ENCODE data around the gene HOXD4. TPM values are rescaled to one million over a fixed set of nuclear protein-coding genes. Genes with fewer than 3 reads are reported as not detected.

The HOXD4 gene
- total and polyA plus RNA-seq, 9 donors = 6.2 to 16.5 (median 11.6) TPM

DNA sequence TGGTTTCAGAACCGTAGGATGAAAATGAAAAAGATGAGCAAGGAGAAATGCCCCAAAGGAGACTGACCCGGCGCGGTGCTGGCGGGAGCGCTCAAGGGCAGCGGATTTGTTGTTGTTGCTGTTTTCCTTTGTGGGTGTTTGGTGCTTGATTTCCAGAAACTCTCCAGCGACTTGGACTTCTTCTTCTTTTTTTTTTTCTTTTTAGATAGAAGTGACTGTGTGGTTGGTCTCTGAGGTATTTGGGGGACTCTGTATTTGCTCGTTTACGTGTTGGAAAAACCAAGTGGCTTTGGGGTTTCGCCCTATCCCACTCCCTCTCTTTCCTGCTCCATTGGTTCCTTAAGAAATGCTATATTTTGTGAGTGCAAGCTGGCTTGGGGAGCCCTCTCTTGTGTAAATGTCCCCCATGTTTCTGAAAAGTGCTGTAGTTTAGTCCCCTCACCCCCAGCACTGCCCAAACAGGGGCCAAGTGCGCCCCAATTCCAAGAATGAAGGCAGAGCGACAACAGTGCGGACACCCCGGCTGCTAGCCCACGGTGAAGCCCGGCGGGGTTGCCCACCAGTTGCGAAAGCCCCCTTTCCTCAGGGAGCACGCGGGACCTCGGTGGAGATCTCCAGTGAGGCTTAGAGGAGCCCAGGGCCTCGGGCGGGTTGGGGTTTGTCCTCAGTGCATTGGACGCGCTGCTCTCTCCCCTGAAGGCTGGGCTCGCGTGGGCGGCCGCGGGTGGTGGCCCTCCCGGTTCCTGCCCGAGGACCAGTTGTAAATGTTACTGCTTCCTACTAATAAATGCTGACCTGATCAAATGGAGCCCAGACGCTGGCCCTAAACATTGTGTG lies 27.0 kb upstream of the HOXD4 start:
- TF ChIP-seq, protein P1, sequence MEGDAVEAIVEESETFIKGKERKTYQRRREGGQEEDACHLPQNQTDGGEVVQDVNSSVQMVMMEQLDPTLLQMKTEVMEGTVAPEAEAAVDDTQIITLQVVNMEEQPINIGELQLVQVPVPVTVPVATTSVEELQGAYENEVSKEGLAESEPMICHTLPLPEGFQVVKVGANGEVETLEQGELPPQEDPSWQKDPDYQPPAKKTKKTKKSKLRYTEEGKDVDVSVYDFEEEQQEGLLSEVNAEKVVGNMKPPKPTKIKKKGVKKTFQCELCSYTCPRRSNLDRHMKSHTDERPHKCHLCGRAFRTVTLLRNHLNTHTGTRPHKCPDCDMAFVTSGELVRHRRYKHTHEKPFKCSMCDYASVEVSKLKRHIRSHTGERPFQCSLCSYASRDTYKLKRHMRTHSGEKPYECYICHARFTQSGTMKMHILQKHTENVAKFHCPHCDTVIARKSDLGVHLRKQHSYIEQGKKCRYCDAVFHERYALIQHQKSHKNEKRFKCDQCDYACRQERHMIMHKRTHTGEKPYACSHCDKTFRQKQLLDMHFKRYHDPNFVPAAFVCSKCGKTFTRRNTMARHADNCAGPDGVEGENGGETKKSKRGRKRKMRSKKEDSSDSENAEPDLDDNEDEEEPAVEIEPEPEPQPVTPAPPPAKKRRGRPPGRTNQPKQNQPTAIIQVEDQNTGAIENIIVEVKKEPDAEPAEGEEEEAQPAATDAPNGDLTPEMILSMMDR (IDR thresholded peaks at IDR 0.05) = no peak
- WGBS, 3 donors = 49 to 59% (median 57%) methylated on average over 29 to 34 of the region's 34 CpGs
- no peaks in the 10 kb centered on the region for H3K36me3 ChIP-seq
- H3K4me3 ChIP-seq = peak overlapping the region; percentile 76
- H3K27me3 ChIP-seq = no peaks in the 10 kb centered on the region
- peaks cover 2% of the 10 kb centered on the region for H3K4me1 ChIP-seq (ENCODE audit: insufficient read depth)
- peak overlapping the region; percentile 9 to 87 for H3K27ac ChIP-seq
- peak in 1 of 5 donors; percentile 28 for DNase-seq
- no peaks in the 10 kb centered on the region for H3K9me3 ChIP-seq
- intact Hi-C loops (cut with DNase I) = loop anchor here in 1 of 4 donors (5.0 to 10.0 kb wide), 2 partner anchors 690 to 1088 kb away; partner anchors contain the start of gene HNRNPA3

DNA sequence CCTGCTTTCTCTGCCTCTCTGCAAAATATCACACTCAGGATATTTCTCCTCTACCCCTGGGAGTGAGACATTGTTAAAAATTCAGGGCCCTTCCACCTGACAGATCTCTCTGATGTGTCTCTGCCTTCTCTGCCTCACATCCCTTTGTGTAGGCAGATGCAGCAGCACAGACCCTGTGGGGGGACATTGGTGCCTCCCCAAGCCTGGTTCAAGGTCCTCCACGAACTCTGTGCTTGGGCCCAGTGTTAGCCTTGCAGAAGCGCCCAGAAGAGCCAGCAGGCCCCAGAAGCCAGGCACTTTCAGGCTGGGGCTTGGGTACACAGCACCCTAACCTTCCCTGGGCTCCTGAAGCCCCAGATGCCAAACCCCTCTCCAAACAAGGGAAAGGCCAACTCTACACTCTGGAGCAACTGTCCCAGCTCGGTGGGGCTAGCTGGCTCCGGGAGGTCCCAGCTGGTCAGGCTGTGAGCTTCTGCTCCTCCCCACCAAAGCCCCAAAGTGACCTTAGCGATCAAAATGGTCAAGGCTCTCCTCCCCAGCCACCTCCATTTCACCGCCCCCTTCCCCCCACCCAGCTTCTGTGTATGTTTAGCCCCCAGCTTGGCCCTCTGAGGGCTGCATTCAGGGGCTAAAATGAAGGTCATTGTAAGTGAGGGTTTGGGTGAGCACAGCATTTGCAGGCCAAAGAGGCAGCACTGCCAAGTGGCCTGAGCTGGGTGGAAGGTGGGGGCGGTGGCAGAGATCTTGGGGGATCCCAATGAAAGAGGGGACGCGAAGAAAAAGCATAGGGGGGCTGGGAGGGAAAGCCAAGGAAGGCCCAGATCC lies 26.2 kb upstream of the HOXD4 start:
- no peak for TF ChIP-seq POLR2A (IDR thresholded peaks at IDR 0.05)
- TF ChIP-seq, protein P1 (IDR thresholded peaks at IDR 0.05) = no peak
- TF ChIP-seq EP300 (IDR thresholded peaks at IDR 0.05) = no peak
- 73 to 85% (median 80%) methylated on average over 8 to 9 of the region's 9 CpGs for WGBS, 3 donors
- DNase-seq = peak in 1 of 5 donors; percentile 15
- intact Hi-C loops (cut with DNase I) = loop anchor here (5.0 to 10.0 kb wide), 6 partner anchors 427 to 1087 kb away; partner anchors contain the start of gene HNRNPA3 (in 1 of the 4)
- no peaks in the 10 kb centered on the region for H3K9me3 ChIP-seq
- no peaks in the 10 kb centered on the region for H3K36me3 ChIP-seq
- H3K27me3 ChIP-seq = no peaks in the 10 kb centered on the region
- H3K4me1 ChIP-seq (ENCODE audit: insufficient read depth) = peaks cover 2% of the 10 kb centered on the region
- H3K27ac ChIP-seq = peak overlapping the region in 1 of 2 donors; percentile 8
- peak overlapping the region; percentile 76 for H3K4me3 ChIP-seq

DNA sequence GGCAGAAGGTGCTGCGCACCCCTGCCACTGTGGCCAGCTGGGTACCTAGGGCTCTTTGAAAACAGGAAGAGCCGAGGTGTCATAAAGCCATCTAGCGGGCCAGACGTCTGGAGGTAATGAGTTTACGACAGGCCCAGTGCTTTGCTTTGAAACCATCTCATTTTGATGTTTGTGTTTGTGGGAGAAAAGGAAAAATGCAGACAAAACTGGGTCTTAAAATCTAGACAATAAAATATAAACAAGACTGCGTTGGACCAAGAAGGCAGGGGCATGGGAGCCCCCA lies 25.6 kb upstream of the HOXD4 start:
- Histone ChIP-seq H3K4me1 (ENCODE audit: insufficient read depth) (peaks cover 2% of the 10 kb centered on the region), H3K9me3 (no peaks in the 10 kb centered on the region), H3K27ac (peak overlapping the region in 1 of 2 donors; percentile 8), H3K4me3 (no peak overlapping the region), H3K36me3 (no peaks in the 10 kb centered on the region), H3K27me3 (no peaks in the 10 kb centered on the region)
- 68 to 83% (median 82%) methylated on average over 6 of the region's 6 CpGs for WGBS, 3 donors
- peak in 1 of 5 donors; percentile 15 for DNase-seq
- intact Hi-C loops (cut with DNase I) = loop anchor here (5.0 to 10.0 kb wide), 5 partner anchors 427 to 1037 kb away; no protein-coding TSS in a partner anchor
- TF ChIP-seq EP300 (IDR thresholded peaks at IDR 0.05) (no peak), POLR2A (IDR thresholded peaks at IDR 0.05) (no peak)
- TF ChIP-seq, protein P1 (IDR thresholded peaks at IDR 0.05) = no peak

DNA sequence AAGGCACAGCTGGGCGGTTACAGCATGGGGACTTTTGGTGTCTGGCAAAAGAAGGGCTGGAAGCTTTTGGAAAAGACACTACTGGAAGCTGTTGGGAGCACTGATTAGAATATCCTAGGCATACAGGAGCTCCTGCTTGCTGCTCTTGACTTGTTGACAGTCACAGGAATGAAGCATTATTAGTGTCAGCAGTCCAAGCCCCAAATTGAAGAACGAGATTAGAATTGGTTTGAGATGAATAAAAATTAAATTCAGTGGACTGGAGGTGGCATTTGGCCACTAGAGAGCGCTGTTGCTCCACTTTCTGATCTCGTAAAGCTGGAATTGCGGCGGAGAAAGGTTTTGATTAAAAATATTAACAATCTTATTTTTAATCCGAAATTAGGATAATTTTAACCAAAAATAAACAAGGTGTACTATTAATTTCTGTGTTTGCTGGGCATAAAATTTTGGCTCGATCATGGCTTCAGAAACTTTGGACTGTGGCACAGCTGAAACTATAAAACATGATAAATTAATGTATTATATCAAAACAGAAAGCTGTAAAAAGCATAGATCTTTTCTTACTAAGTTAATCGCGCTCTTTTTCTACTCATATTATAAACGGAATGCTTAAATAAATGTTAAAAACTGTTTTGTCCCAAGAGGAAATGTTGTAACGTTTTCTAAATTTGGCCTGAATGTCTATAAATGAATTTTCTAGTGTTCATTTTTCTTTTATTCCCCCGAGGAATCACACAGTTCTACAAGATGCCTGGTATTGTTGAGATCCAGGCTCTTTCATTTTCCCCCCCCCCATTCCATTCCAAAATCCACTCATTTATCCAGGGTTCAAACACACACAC lies 24.2 kb upstream of the HOXD4 start:
- peak; percentile 67 to 87 (median 82) for DNase-seq
- Histone ChIP-seq H3K4me1 (ENCODE audit: insufficient read depth) (peaks cover 2% of the 10 kb centered on the region), H3K27ac (no peak overlapping the region), H3K4me3 (peak overlapping the region; percentile 10), H3K9me3 (no peaks in the 10 kb centered on the region), H3K27me3 (no peaks in the 10 kb centered on the region), H3K36me3 (no peaks in the 10 kb centered on the region)
- 8 to 10% (median 9%) methylated on average over 13 of the region's 13 CpGs for WGBS, 3 donors
- intact Hi-C loops (cut with DNase I) = loop anchor here (5.0 to 10.0 kb wide), 5 partner anchors 425 to 1035 kb away; no protein-coding TSS in a partner anchor
- TF ChIP-seq POLR2A (IDR thresholded peaks at IDR 0.05) = no peak
- TF ChIP-seq EP300 (IDR thresholded peaks at IDR 0.05) = no peak
- TF ChIP-seq, protein P1 (IDR thresholded peaks at IDR 0.05) = peak; percentile 88 to 95 (median 90)
